Regular cardiac myocyte (primary cell): ENCODE data around the gene KCNJ1. TPM values are rescaled to one million over a fixed set of nuclear protein-coding genes. Genes with fewer than 3 reads are reported as not detected.

Experiments used
- total RNA-seq: library from RNA; depleted of rRNA; stranded (reverse); fragments of >200 nt; gene quantifications from 2 replicates; pipeline ENCODE4 v1.2.3, GENCODE V29; 2014

Gene KCNJ1
- under 0.01 TPM in 1 of 2 replicates, not detected in the other for total RNA-seq

DNA sequence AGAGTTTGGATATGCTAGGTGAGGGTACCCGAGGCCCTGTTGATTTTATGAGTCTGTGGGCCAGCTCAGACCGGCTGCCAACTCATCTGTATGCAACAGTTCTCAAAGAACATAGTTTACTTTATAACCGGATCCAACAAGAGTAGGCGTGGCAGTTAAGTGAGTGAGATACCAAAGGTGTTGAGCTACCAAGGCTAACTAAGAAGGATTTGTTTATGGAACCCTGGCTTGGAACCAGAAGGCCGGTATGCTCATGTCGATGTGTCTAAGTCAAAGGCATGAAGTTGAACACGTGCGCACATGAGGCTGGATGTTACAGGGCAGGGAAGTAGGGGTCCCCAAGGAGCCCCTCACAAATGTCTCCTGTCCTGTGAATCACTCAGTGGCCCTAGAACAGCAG, at the start of gene KCNJ1:
Gene KCNJ1, minus strand, starts transcription at position 20 of the 400 bp plus-strand sequence. CDS start 27,053 bp downstream, outside the sequence.

DNA sequence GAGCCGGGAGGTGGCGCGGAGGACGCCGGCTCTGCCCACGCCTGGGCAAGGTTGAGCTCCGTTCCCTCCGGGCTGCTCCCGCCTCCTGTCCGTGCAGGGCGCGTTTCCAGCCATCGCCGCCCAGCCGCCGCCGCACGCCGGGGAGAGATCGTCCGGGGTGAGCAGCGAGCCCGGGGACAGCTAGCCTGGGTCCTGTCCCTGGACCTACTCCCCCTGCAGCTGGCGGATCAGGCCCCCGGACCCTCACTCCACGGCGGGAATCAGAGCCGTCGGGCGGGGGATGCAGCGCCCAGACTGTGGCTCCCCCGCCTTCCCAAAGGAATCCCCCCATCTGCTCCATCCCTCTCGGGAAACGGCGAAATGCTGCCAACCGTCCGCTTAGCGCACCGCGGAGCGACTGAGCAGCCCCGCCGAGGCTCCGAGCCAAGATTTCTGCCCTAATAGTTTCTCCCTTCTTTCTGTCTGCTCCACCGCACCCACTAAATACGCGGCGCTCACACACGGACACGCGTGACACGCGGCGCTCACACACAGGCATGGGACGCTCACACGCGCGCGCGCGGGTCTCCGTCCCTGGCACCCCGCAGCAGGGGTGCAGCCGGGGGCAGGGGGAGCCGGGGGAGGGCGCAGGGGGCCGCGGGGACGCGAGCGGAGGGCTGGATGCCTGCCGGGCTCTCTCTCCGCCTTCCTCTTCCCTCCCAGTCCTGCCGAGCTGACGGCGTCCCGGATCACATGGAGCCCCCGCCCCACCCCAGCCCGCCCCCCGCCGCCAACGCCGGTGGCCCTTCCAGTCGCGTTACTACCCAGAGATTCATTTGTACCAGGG, 23.7 kb upstream of the KCNJ1 start, which contains the start of gene KCNJ5:
Gene KCNJ5, plus strand, starts transcription at position 814 of the 826 bp plus-strand sequence. CDS start 19,918 bp downstream, outside the sequence.

Other genes starting within 250 kb of the KCNJ1 start
- 34.4 and 35.1 TPM in 2 replicates for gene FLI1, start 173.2 kb downstream of the KCNJ1 start, total RNA-seq
- gene KCNJ5, start 24.1 kb upstream of the KCNJ1 start, total RNA-seq = under 0.01 TPM in 1 of 2 replicates, not detected in the other
- gene TP53AIP1, start 75.6 kb upstream of the KCNJ1 start, total RNA-seq = under 0.01 TPM in 1 of 2 replicates, not detected in the other